Kidney capillary endothelial cell (primary cell): ENCODE results near the gene LIMCH1.
"Not testable (repeated sequence)": the region's sequence is repeated elsewhere in the genome, so short reads cannot be mapped to it uniquely, and the experiment has no call there.

Experiments used
- DNase-seq: peaks from one replicate; pipeline ENCODE4 v3.0.0-alpha.2; 2018; ENCODE audit warnings: low spot score

The LIMCH1 gene

GRCh38 chr4:41678951-41679350 lies 141.0 kb downstream of the LIMCH1 start:
- DNase-seq, result no peak

GRCh38 chr4:41679991-41680390 lies 142.0 kb downstream of the LIMCH1 start:
- DNase-seq, result no peak

GRCh38 chr4:41681054-41681453 lies 143.1 kb downstream of the LIMCH1 start:
- DNase-seq, result no peak

GRCh38 chr4:41683326-41683725 lies 145.4 kb downstream of the LIMCH1 start:
- DNase-seq, result no peak

- DNase-seq, result no peak
Observed at GRCh38 chr4:41686893-41687292, 148.9 kb downstream of the LIMCH1 start.

GRCh38 chr4:41687971-41688370 lies 150.0 kb downstream of the LIMCH1 start:
- no peak for DNase-seq

- peak; percentile 66 for DNase-seq
Observed at GRCh38 chr4:41692717-41693345, 154.9 kb downstream of the LIMCH1 start.

- DNase-seq, result peak; percentile 49
Observed at GRCh38 chr4:41693629-41694028, 155.7 kb downstream of the LIMCH1 start.

- no peak for DNase-seq
Observed at GRCh38 chr4:41696131-41696530, 158.2 kb downstream of the LIMCH1 start.

GRCh38 chr4:41696763-41697162 lies 158.8 kb downstream of the LIMCH1 start:
- no peak for DNase-seq

- no peak for DNase-seq
Observed at GRCh38 chr4:41701983-41702382, 164.0 kb downstream of the LIMCH1 start.

GRCh38 chr4:41702770-41703169 lies 164.8 kb downstream of the LIMCH1 start:
- no peak for DNase-seq

- DNase-seq, result no peak
Observed at GRCh38 chr4:41703785-41704184, 165.8 kb downstream of the LIMCH1 start.

- no peak for DNase-seq
Observed at GRCh38 chr4:41709844-41710481, 172.0 kb downstream of the LIMCH1 start.

GRCh38 chr4:41711654-41712053 lies 173.7 kb downstream of the LIMCH1 start:
- DNase-seq, result not testable (repeated sequence)

GRCh38 chr4:41712425-41712824 lies 174.5 kb downstream of the LIMCH1 start:
- no peak for DNase-seq

- DNase-seq, result no peak
Observed at GRCh38 chr4:41713768-41714167, 175.8 kb downstream of the LIMCH1 start.

GRCh38 chr4:41714364-41715000 lies 176.5 kb downstream of the LIMCH1 start:
- no peak for DNase-seq

- no peak for DNase-seq
Observed at GRCh38 chr4:41715155-41715554, 177.2 kb downstream of the LIMCH1 start.

GRCh38 chr4:41718907-41719306 lies 180.9 kb downstream of the LIMCH1 start:
- DNase-seq, result no peak

- DNase-seq, result no peak
Observed at GRCh38 chr4:41719417-41719816, 181.5 kb downstream of the LIMCH1 start.

- peak; percentile 51 for DNase-seq
Observed at GRCh38 chr4:41722181-41722580, 184.2 kb downstream of the LIMCH1 start.

GRCh38 chr4:41723286-41723685 lies 185.3 kb downstream of the LIMCH1 start:
- DNase-seq, result no peak

GRCh38 chr4:41725254-41725653 lies 187.3 kb downstream of the LIMCH1 start:
- no peak for DNase-seq
